Esophagus squamous epithelium (tissue), 4 donors: ENCODE data around the gene DIDO1.

ENCODE experiments used
- CTCF ChIP-seq, 6 experiments: fragments of 450-650 bp in 4 of 6; fragments of 200-600 bp in 2 of 6; sonication (generic) in 2 of 6; IDR thresholded peaks; one replicate each; pipeline ENCODE4 v1.5.1; 2016 to 2019; ENCODE audit warnings: antibody characterized with exemption in 6 of 6, mild to moderate bottlenecking in 4 of 6, moderate library complexity in 4 of 6
- POLR2A ChIP-seq, 4 donors: fragments of 450-650 bp; IDR thresholded peaks; one replicate each; pipeline ENCODE4 v1.6.1; 2017; ENCODE audit warnings: antibody characterized with exemption in 4 of 4, mild to moderate bottlenecking in 4 of 4, moderate library complexity in 3 of 4

GRCh38 chr20:62850333-62850974, 75.9 kb downstream of the DIDO1 start:
- no peak for TF ChIP-seq CTCF (IDR thresholded peaks at IDR 0.05)
- TF ChIP-seq POLR2A (IDR thresholded peaks at IDR 0.05) = no peak
